ENCODE data around the gene ZNF280A. TPM values are rescaled to one million over a fixed set of nuclear protein-coding genes. Genes with fewer than 3 reads are reported as not detected.

The ZNF280A gene
- total and polyA plus RNA-seq, 11 donors, result not detected

DNA sequence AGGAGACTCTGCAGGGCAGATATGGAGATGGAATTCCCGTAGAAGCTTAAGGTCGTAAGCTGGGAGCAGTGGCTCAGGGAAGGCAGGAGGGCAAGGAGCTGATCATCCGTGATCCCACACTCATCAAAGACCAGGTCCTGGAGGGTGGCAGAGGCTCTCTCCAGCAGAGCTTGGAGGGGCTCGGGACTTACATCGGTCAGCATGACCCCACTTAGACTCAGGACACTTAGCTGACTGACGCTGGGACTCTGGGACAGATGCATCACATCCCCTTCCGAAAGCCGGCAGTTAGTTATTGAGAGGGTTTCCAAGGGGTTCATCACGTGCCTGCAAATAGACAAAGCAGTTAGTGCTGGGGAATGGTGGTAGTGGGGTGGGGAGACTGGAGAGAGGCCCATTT is 28.2 kb upstream of the ZNF280A start:
- H3K27me3 ChIP-seq, result peaks cover 0 to 10% (median 0%) of the 10 kb centered on the region in 9 donors

DNA sequence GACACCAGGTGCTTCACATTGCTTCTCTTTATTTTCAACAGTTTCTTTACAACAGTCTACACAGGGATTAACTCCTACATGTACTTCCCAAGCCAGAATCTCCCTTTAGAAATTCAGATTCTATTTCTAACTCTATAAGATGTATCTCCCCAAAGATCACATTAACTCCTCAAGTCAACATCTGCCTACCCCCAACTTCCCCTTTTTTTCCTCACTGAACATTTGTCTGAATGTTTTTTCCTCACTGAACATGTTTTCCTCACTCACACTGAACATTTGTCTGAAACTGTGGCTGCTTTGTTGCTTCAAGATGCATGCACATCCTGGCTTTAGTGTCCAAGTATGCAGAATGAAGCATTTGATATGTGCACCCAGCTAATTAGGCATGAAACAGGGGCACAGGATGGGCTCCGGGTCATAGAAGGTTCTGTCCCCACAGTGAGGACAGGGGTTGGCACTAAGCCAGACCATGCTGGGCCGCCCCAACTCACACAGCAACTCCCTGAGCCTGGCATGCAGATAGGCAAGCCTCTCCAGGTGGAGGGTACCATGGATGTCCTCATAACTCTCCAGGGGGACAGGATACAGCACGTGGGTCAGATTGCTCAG is 27.7 kb upstream of the ZNF280A start:
- Histone ChIP-seq H3K4me1 (no peaks in the 10 kb centered on the region), H3K36me3 (no peaks in the 10 kb centered on the region), H3K9me3 (no peaks in the 10 kb centered on the region), H3K27me3 (peaks cover 0 to 10% (median 0%) of the 10 kb centered on the region in 9 donors), H3K4me3 (no peak overlapping the region), H3K27ac (no peak overlapping the region)
- intact Hi-C loops (cut with DNase I), result no loop called here
- DNase-seq (no peak), ATAC-seq (no peak)
- WGBS, 4 donors, result 42 to 60% (median 48%) methylated on average over 2 to 3 of the region's 3 CpGs
- TF ChIP-seq CTCF (IDR thresholded peaks at IDR 0.05), result no peak
- TF ChIP-seq POLR2A (IDR thresholded peaks at IDR 0.05), result no peak

More for the DNA sequence above, 28.2 kb upstream of the ZNF280A start:
- H3K4me1 ChIP-seq, result no peaks in the 10 kb centered on the region
- H3K36me3 ChIP-seq, result no peaks in the 10 kb centered on the region
- no peak for TF ChIP-seq POLR2A (IDR thresholded peaks at IDR 0.05)
- no peak for TF ChIP-seq CTCF (IDR thresholded peaks at IDR 0.05)
- 60 to 73% (median 69%) methylated on average over 9 of the region's 9 CpGs for WGBS, 4 donors
- H3K27ac ChIP-seq, result no peak overlapping the region
- no peak overlapping the region for H3K4me3 ChIP-seq
- no peak for ATAC-seq
- no peaks in the 10 kb centered on the region for H3K9me3 ChIP-seq
- intact Hi-C loops (cut with DNase I), result no loop called here
- no peak for DNase-seq

DNA sequence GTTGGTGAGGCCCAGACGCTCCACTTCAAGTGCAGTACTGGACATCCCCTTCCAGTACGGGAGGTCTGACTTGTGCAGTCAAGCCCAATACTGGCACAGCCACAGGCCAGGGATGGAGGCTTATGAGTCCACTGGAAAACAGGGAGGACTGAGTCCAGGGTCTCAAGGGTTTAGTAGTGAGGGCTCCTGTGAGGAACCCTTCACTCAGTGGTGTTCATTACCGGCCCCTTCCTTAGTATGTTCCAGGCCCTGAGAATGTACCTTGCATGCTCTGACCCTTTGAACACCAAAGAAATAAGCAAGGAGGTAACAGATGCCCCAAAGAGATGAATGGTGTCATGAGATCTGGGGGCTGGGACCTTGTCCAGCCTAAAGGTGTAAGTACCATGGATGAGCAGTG is 27.2 kb upstream of the ZNF280A start:
- Histone ChIP-seq H3K4me3 (no peak overlapping the region), H3K27me3 (peaks cover 0 to 13% (median 0%) of the 10 kb centered on the region in 9 donors), H3K27ac (no peak overlapping the region), H3K9me3 (no peaks in the 10 kb centered on the region), H3K4me1 (no peaks in the 10 kb centered on the region), H3K36me3 (no peaks in the 10 kb centered on the region)
- intact Hi-C loops (cut with DNase I), result no loop called here
- WGBS, 4 donors, result 81 to 96% (median 87%) methylated on average over 3 of the region's 3 CpGs
- no peak for DNase-seq
- ATAC-seq, result no peak
- TF ChIP-seq POLR2A (IDR thresholded peaks at IDR 0.05), result no peak
- TF ChIP-seq CTCF (IDR thresholded peaks at IDR 0.05), result no peak

DNA sequence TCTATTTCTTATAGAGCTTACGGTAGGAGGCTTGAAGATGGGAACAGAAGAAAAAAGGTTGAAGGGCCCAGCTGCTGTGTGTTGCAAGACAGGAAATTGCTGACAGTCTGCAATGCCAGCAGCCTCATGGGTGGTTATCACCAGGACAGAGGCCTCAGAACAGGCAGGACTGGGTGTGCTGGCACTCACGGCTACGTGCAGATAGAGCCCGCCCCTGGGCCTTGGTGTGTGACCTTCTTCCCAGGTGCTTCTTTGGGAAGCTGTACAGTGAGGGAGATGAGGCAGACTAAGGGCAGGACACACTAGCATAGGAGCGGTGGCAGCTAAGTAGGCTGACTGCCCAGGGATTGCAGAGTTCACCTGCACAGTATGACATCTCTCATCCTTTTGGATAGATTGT is 26.4 kb upstream of the ZNF280A start:
- H3K9me3 ChIP-seq, result no peaks in the 10 kb centered on the region
- DNase-seq, result peak in 1 of 5 donors; percentile 33
- H3K36me3 ChIP-seq, result no peaks in the 10 kb centered on the region
- TF ChIP-seq POLR2A (IDR thresholded peaks at IDR 0.05), result no peak
- TF ChIP-seq CTCF (IDR thresholded peaks at IDR 0.05), result no peak
- no peak overlapping the region for H3K27ac ChIP-seq
- H3K4me1 ChIP-seq, result no peaks in the 10 kb centered on the region
- WGBS, 4 donors, result 49 to 75% (median 54%) methylated on average over 5 of the region's 5 CpGs
- H3K4me3 ChIP-seq, result no peak overlapping the region
- peak in 1 of 4 donors; percentile 39 for ATAC-seq
- peaks cover 0 to 19% (median 0%) of the 10 kb centered on the region in 9 donors for H3K27me3 ChIP-seq
- intact Hi-C loops (cut with DNase I), result no loop called here

Measured in heart left ventricle (tissue), 16 donors.